ENCODE data around the gene TRMU.

GRCh38 chr22:46366801-46367706 is 31.5 kb downstream of the TRMU start:
- TF ChIP-seq POLR2A (IDR thresholded peaks at IDR 0.05; ENCODE audit: low read depth, low read length) (no peak), CTCF (IDR thresholded peaks at IDR 0.05; ENCODE audit: extremely low read depth in 1 of 2, insufficient read depth in 1 of 2, low read depth in 1 of 2, low read length in 2 of 2) (no peak), POLR2AphosphoS5 (IDR thresholded peaks at IDR 0.05; ENCODE audit: insufficient read depth, low read depth, low read length) (no peak), JUN (IDR thresholded peaks at IDR 0.05; ENCODE audit: borderline replicate concordance, insufficient read depth, insufficient read length, low read depth) (no peak), MAX (IDR thresholded peaks at IDR 0.05; ENCODE audit: insufficient read depth, insufficient read length) (no peak), MYC (IDR thresholded peaks at IDR 0.05; ENCODE audit: low read depth, low read length) (no peak), FOS (IDR thresholded peaks at IDR 0.05; ENCODE audit: borderline replicate concordance, insufficient read depth, low read length) (no peak)

All from endothelial cell of umbilical vein (primary cell).